HepG2 (cell line): Measurements from ENCODE around the gene TOX4.

Experiments
- GABPA ChIP-seq, 2 experiments: IDR thresholded peaks; 2 replicates each; pipeline ENCODE4 v1.6.1; 2011 to 2016; ENCODE audit warnings: low read depth in 2 of 2, low read length in 1 of 2, missing biosample characterization in 1 of 2, missing genetic modification characterization in 1 of 2
- MED8 ChIP-seq: sonication (generic); formaldehyde crosslinking; IDR thresholded peaks from 2 replicates; pipeline ENCODE4 v1.8.1; 2023; ENCODE audit warnings: mild to moderate bottlenecking, missing genetic modification reagents; ENCODE audit not compliant: insufficient replicate concordance
- POLR2A ChIP-seq, 2 experiments: IDR thresholded peaks; 2 replicates each; pipeline ENCODE4 v1.6.1; 2011; ENCODE audit warnings: low read depth in 2 of 2, low read length in 2 of 2, mild to moderate bottlenecking in 1 of 2, moderate library complexity in 1 of 2; ENCODE audit not compliant: insufficient read depth in 1 of 2
- RAD21 ChIP-seq: fragments of 450-650 bp; formaldehyde crosslinking; IDR thresholded peaks from 2 replicates; pipeline ENCODE4 v1.5.0; 2020; ENCODE audit warnings: mild to moderate bottlenecking
- SAFB2 ChIP-seq: sonication (generic); formaldehyde crosslinking; IDR thresholded peaks from 2 replicates; pipeline ENCODE4 v1.5.1; 2020; ENCODE audit warnings: missing genetic modification reagents, low read depth, mild to moderate bottlenecking, borderline replicate concordance
- ZFP1 ChIP-seq: IDR thresholded peaks from 2 replicates; pipeline ENCODE4 v1.6.1; 2016
- ZNF264 ChIP-seq: sonication (generic); formaldehyde crosslinking; IDR thresholded peaks from 2 replicates; pipeline ENCODE4 v1.4.0; 2020; ENCODE audit warnings: missing genetic modification reagents
- ZNF350 ChIP-seq: sonication (generic); formaldehyde crosslinking; IDR thresholded peaks from 2 replicates; pipeline ENCODE4 v1.4.0; 2020; ENCODE audit warnings: mild to moderate bottlenecking, low read depth, missing genetic modification reagents, borderline replicate concordance
- ZSCAN20 ChIP-seq: sonication (generic); formaldehyde crosslinking; IDR thresholded peaks from 2 replicates; pipeline ENCODE4 v1.4.0; 2020; ENCODE audit warnings: missing genetic modification reagents, mild to moderate bottlenecking, borderline replicate concordance
- TF ChIP-seq, protein P1 (sequence below): sonication (generic); formaldehyde crosslinking; IDR thresholded peaks from 2 replicates; pipeline ENCODE4 v1.8.0; 2022; ENCODE audit warnings: missing genetic modification reagents, mild to moderate bottlenecking, borderline replicate concordance
- TF ChIP-seq, protein P2 (sequence below): sonication (generic); formaldehyde crosslinking; IDR thresholded peaks from 2 replicates; pipeline ENCODE4 v1.5.0; 2020; ENCODE audit warnings: mild to moderate bottlenecking, missing genetic modification reagents, moderate library complexity
- TF ChIP-seq, protein P3 (sequence below): sonication (generic); formaldehyde crosslinking; IDR thresholded peaks from 2 replicates; pipeline ENCODE4 v1.4.0; 2020; ENCODE audit warnings: mild to moderate bottlenecking, missing genetic modification reagents, borderline replicate concordance

DNA sequence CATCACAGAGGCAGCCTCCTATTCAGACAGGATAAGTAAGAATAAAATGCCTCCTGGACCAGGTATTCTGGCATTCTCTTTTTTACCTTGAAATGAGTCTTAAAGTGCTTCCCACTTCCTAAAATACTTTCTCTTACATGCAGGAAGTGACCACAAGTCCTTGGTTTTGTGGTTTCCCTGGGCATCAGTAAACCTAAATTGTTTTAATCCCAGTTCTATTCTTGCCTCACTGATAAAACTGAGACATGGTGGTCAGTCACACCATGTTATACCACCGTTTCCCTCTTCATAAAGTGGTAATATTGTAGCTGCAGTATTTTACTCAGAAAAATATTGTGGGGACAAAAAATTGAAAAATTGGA is 50.3 kb downstream of the TOX4 start:
- TF ChIP-seq, protein P1, sequence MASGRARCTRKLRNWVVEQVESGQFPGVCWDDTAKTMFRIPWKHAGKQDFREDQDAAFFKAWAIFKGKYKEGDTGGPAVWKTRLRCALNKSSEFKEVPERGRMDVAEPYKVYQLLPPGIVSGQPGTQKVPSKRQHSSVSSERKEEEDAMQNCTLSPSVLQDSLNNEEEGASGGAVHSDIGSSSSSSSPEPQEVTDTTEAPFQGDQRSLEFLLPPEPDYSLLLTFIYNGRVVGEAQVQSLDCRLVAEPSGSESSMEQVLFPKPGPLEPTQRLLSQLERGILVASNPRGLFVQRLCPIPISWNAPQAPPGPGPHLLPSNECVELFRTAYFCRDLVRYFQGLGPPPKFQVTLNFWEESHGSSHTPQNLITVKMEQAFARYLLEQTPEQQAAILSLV: no peak
- no peak for TF ChIP-seq RAD21 (CRISPR knock-in tag)
- no peak for TF ChIP-seq POLR2A (IDR thresholded peaks at IDR 0.05; ENCODE audit: insufficient read depth in 1 of 2, low read depth in 2 of 2, low read length in 2 of 2)
- TF ChIP-seq SAFB2 (CRISPR knock-in tag): no peak
- no peak for TF ChIP-seq ZFP1 (CRISPR knock-in tag)
- TF ChIP-seq GABPA (IDR thresholded peaks at IDR 0.05; ENCODE audit: low read depth, low read length): no peak
- TF ChIP-seq GABPA (CRISPR knock-in tag; IDR thresholded peaks at IDR 0.05; ENCODE audit: low read depth): no peak
- TF ChIP-seq, protein P2, sequence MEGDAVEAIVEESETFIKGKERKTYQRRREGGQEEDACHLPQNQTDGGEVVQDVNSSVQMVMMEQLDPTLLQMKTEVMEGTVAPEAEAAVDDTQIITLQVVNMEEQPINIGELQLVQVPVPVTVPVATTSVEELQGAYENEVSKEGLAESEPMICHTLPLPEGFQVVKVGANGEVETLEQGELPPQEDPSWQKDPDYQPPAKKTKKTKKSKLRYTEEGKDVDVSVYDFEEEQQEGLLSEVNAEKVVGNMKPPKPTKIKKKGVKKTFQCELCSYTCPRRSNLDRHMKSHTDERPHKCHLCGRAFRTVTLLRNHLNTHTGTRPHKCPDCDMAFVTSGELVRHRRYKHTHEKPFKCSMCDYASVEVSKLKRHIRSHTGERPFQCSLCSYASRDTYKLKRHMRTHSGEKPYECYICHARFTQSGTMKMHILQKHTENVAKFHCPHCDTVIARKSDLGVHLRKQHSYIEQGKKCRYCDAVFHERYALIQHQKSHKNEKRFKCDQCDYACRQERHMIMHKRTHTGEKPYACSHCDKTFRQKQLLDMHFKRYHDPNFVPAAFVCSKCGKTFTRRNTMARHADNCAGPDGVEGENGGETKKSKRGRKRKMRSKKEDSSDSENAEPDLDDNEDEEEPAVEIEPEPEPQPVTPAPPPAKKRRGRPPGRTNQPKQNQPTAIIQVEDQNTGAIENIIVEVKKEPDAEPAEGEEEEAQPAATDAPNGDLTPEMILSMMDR (CRISPR knock-in tag): no peak
- no peak for TF ChIP-seq MED8 (CRISPR knock-in tag)
- no peak for TF ChIP-seq ZNF264
- TF ChIP-seq ZNF350 (CRISPR knock-in tag): no peak
- TF ChIP-seq ZSCAN20 (CRISPR knock-in tag): no peak
- TF ChIP-seq, protein P3, sequence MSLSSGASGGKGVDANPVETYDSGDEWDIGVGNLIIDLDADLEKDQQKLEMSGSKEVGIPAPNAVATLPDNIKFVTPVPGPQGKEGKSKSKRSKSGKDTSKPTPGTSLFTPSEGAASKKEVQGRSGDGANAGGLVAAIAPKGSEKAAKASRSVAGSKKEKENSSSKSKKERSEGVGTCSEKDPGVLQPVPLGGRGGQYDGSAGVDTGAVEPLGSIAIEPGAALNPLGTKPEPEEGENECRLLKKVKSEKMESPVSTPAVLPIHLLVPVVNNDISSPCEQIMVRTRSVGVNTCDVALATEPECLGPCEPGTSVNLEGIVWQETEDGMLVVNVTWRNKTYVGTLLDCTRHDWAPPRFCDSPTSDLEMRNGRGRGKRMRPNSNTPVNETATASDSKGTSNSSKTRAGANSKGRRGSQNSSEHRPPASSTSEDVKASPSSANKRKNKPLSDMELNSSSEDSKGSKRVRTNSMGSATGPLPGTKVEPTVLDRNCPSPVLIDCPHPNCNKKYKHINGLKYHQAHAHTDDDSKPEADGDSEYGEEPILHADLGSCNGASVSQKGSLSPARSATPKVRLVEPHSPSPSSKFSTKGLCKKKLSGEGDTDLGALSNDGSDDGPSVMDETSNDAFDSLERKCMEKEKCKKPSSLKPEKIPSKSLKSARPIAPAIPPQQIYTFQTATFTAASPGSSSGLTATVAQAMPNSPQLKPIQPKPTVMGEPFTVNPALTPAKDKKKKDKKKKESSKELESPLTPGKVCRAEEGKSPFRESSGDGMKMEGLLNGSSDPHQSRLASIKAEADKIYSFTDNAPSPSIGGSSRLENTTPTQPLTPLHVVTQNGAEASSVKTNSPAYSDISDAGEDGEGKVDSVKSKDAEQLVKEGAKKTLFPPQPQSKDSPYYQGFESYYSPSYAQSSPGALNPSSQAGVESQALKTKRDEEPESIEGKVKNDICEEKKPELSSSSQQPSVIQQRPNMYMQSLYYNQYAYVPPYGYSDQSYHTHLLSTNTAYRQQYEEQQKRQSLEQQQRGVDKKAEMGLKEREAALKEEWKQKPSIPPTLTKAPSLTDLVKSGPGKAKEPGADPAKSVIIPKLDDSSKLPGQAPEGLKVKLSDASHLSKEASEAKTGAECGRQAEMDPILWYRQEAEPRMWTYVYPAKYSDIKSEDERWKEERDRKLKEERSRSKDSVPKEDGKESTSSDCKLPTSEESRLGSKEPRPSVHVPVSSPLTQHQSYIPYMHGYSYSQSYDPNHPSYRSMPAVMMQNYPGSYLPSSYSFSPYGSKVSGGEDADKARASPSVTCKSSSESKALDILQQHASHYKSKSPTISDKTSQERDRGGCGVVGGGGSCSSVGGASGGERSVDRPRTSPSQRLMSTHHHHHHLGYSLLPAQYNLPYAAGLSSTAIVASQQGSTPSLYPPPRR (CRISPR knock-in tag): no peak
